Measurements from ENCODE around the gene NUDT5. TPM values are rescaled to one million over a fixed set of nuclear protein-coding genes. Genes with fewer than 3 reads are reported as not detected.
"Not testable (repeated sequence)": the region's sequence is repeated elsewhere in the genome, so short reads cannot be mapped to it uniquely, and the experiment has no call there.

NUDT5 gene
- 108 TPM for polyA plus RNA-seq (2013, experiment 1 of 2)
- 104 TPM for polyA plus RNA-seq (2013, experiment 2 of 2)

GRCh38 chr10:12195603-12196506 lies at the start of gene NUDT5, which contains the start of gene CDC123:
Gene NUDT5 (minus strand): TSS chr10:12195891. CDS start chr10:12186291, 9,600 bp downstream.
Gene CDC123 (plus strand): TSS chr10:12196188. CDS start chr10:12196246, 58 bp downstream.
- H3K36me3 ChIP-seq (ENCODE audit: control insufficient read depth, insufficient read depth, low read length): peaks cover 38% of the 10 kb centered on the region
- WGBS, 2 experiments (ENCODE audit: insufficient coverage in 2 of 2): 0% methylated on average over 45 to 47 of the region's 62 CpGs
- H3K9me3 ChIP-seq (ENCODE audit: control insufficient read depth, low read length): no peaks in the 10 kb centered on the region
- H3K27ac ChIP-seq (ENCODE audit: low read depth, low read length, severe bottlenecking): peak within 1 kb of the TSS; percentile 74
- H3K4me1 ChIP-seq (ENCODE audit: control insufficient read depth, insufficient read depth, low read length, poor library complexity, severe bottlenecking): peaks cover 9% of the 10 kb centered on the region
- H3K4me3 ChIP-seq (ENCODE audit: extremely low read depth, insufficient read depth, low read length, poor library complexity, severe bottlenecking): peak within 1 kb of the TSS; percentile 99

DNA sequence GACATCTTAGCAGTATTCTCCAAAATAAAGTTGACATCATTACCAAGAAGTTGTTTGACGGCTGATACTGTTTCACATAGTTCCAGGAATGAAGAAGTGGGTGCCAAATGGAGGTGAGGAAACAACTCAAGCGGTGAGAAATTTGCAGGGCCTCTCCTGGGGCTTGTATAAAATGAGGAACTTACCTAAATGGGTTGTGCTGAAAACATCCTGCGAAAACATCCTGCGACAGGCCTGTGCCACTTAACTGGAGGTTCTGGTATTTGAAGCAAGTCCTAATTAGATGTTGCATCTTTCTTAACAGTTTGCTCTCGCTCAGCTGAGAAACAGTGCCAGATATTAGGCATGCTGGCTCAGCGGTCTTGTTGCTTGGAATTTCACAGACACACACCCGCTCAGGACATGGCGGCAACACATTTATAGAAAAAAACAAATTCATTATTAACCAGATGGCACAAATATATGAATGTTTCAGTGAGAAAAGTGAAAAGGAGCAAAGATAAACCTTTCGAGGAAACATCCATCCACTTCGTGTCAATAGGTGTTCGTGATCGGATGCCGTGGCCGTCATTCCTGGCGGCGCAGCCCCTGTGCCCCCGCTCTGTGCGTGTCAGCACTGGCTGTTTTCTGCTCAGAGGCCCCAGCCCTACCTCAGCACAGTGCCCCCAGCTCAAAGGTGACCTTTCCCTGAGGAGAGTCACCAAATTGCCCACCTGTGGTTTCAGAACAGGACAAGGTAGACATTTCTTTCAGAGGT lies 48.4 kb upstream of the NUDT5 start:
- no peak overlapping the region for H3K27ac ChIP-seq (ENCODE audit: low read depth, low read length, severe bottlenecking)
- H3K4me1 ChIP-seq (ENCODE audit: control insufficient read depth, insufficient read depth, low read length, poor library complexity, severe bottlenecking): no peaks in the 10 kb centered on the region
- H3K36me3 ChIP-seq (ENCODE audit: control insufficient read depth, insufficient read depth, low read length): peaks cover 90% of the 10 kb centered on the region
- H3K4me3 ChIP-seq (ENCODE audit: extremely low read depth, insufficient read depth, low read length, poor library complexity, severe bottlenecking): no peak overlapping the region
- WGBS, 2 experiments (ENCODE audit: insufficient coverage in 2 of 2): 97 to 99% methylated on average over 15 of the region's 18 CpGs
- no peaks in the 10 kb centered on the region for H3K9me3 ChIP-seq (ENCODE audit: control insufficient read depth, low read length)

GRCh38 chr10:12241810-12242529 lies 46.3 kb upstream of the NUDT5 start:
- no peaks in the 10 kb centered on the region for H3K4me1 ChIP-seq (ENCODE audit: control insufficient read depth, insufficient read depth, low read length, poor library complexity, severe bottlenecking)
- peaks cover 89% of the 10 kb centered on the region for H3K36me3 ChIP-seq (ENCODE audit: control insufficient read depth, insufficient read depth, low read length)
- H3K27ac ChIP-seq (ENCODE audit: low read depth, low read length, severe bottlenecking): peak overlapping the region; percentile 29
- H3K4me3 ChIP-seq (ENCODE audit: extremely low read depth, insufficient read depth, low read length, poor library complexity, severe bottlenecking): no peak overlapping the region
- 96 to 97% methylated on average over 16 to 18 of the region's 19 CpGs for WGBS, 2 experiments (ENCODE audit: insufficient coverage in 2 of 2)
- no peaks in the 10 kb centered on the region for H3K9me3 ChIP-seq (ENCODE audit: control insufficient read depth, low read length)

GRCh38 chr10:12238821-12239220 lies 43.1 kb upstream of the NUDT5 start:
- H3K27ac ChIP-seq (ENCODE audit: low read depth, low read length, severe bottlenecking): no peak overlapping the region
- no peak overlapping the region for H3K4me3 ChIP-seq (ENCODE audit: extremely low read depth, insufficient read depth, low read length, poor library complexity, severe bottlenecking)
- peaks cover 17% of the 10 kb centered on the region for H3K4me1 ChIP-seq (ENCODE audit: control insufficient read depth, insufficient read depth, low read length, poor library complexity, severe bottlenecking)
- 90 to 92% methylated on average over 6 to 7 of the region's 8 CpGs for WGBS, 2 experiments (ENCODE audit: insufficient coverage in 2 of 2)
- peaks cover 86% of the 10 kb centered on the region for H3K36me3 ChIP-seq (ENCODE audit: control insufficient read depth, insufficient read depth, low read length)
- no peaks in the 10 kb centered on the region for H3K9me3 ChIP-seq (ENCODE audit: control insufficient read depth, low read length)

- Histone ChIP-seq H3K4me3 (ENCODE audit: extremely low read depth, insufficient read depth, low read length, poor library complexity, severe bottlenecking) (no peak overlapping the region), H3K9me3 (ENCODE audit: control insufficient read depth, low read length) (no peaks in the 10 kb centered on the region), H3K27ac (ENCODE audit: low read depth, low read length, severe bottlenecking) (no peak overlapping the region), H3K4me1 (ENCODE audit: control insufficient read depth, insufficient read depth, low read length, poor library complexity, severe bottlenecking) (peaks cover 17% of the 10 kb centered on the region), H3K36me3 (ENCODE audit: control insufficient read depth, insufficient read depth, low read length) (peaks cover 84% of the 10 kb centered on the region)
- 84 to 89% methylated on average over 6 to 7 of the region's 13 CpGs for WGBS, 2 experiments (ENCODE audit: insufficient coverage in 2 of 2)
These were observed 41.9 kb upstream of the NUDT5 start for GRCh38 chr10:12237265-12238220.

GRCh38 chr10:12235796-12236195 lies 40.1 kb upstream of the NUDT5 start:
- Histone ChIP-seq H3K4me1 (ENCODE audit: control insufficient read depth, insufficient read depth, low read length, poor library complexity, severe bottlenecking) (peaks cover 17% of the 10 kb centered on the region), H3K9me3 (ENCODE audit: control insufficient read depth, low read length) (no peaks in the 10 kb centered on the region), H3K27ac (ENCODE audit: low read depth, low read length, severe bottlenecking) (peak overlapping the region; percentile 36), H3K36me3 (ENCODE audit: control insufficient read depth, insufficient read depth, low read length) (peaks cover 83% of the 10 kb centered on the region), H3K4me3 (ENCODE audit: extremely low read depth, insufficient read depth, low read length, poor library complexity, severe bottlenecking) (no peak overlapping the region)
- WGBS, 2 experiments (ENCODE audit: insufficient coverage in 2 of 2): 89 to 97% methylated on average over 4 of the region's 4 CpGs

DNA sequence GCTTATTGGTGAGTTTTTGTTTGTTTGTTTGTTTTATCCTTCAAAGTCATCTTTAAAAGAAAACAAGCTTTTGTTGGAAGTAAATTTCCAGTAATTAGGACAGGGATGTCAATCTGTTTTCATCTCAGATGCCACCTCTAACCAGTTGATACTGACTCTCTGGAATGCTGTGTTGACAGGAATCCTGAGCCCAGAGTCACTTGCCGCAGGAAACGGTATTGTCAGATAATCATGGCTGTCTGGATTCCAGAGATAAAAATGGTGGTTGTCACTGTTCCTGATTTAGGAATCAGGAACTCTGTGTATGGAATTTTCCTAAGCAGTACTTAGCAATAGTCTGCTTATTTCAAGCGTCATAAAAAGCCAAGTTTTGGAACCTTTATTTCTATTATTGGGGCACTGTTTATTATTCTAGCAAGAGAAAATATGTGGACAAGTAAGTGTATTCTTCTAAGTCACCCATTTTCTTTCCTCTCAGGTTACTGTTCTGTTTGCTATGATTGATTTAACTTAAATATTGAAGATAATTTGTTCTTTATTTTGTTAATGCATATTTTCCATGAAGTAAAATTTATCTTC lies 39.5 kb upstream of the NUDT5 start:
- 60 to 90% methylated on average over 1 to 2 of the region's 3 CpGs for WGBS, 2 experiments (ENCODE audit: insufficient coverage in 2 of 2)
- Histone ChIP-seq H3K9me3 (ENCODE audit: control insufficient read depth, low read length) (no peaks in the 10 kb centered on the region), H3K4me3 (ENCODE audit: extremely low read depth, insufficient read depth, low read length, poor library complexity, severe bottlenecking) (no peak overlapping the region), H3K36me3 (ENCODE audit: control insufficient read depth, insufficient read depth, low read length) (peaks cover 83% of the 10 kb centered on the region), H3K4me1 (ENCODE audit: control insufficient read depth, insufficient read depth, low read length, poor library complexity, severe bottlenecking) (peaks cover 17% of the 10 kb centered on the region), H3K27ac (ENCODE audit: low read depth, low read length, severe bottlenecking) (peak overlapping the region; percentile 36)

GRCh38 chr10:12234687-12235086 lies 39.0 kb upstream of the NUDT5 start:
- not testable (repeated sequence) for H3K9me3 ChIP-seq (ENCODE audit: control insufficient read depth, low read length); H3K4me3 ChIP-seq (ENCODE audit: extremely low read depth, insufficient read depth, low read length, poor library complexity, severe bottlenecking)
- 100% methylated on average over 2 to 4 of the region's 5 CpGs for WGBS, 2 experiments (ENCODE audit: insufficient coverage in 2 of 2)
- H3K36me3 ChIP-seq (ENCODE audit: control insufficient read depth, insufficient read depth, low read length): peaks cover 86% of the 10 kb centered on the region
- H3K4me1 ChIP-seq (ENCODE audit: control insufficient read depth, insufficient read depth, low read length, poor library complexity, severe bottlenecking): peaks cover 17% of the 10 kb centered on the region
- H3K27ac ChIP-seq (ENCODE audit: low read depth, low read length, severe bottlenecking): peak overlapping the region; percentile 36

DNA sequence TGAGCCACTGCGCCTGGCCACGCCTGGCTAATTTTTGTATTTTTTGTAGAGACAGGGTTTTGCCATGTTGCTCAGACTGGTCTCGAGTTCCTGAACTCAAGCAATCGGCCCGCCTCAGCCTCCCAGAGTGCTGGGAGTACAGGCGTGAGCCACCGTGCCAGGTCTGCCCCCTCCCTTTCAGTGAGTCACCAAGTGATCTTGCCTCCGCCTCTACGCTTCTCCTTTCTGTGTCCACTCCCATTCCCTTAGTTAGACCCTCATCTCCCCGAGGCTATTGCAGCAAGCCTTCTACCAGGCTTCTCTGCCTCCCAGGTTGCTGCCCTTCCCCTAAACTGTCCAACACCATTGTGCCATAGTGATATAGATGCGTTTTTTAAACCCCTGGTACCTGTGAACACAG lies 33.2 kb upstream of the NUDT5 start:
- 94 to 97% methylated on average over 10 to 11 of the region's 11 CpGs for WGBS, 2 experiments (ENCODE audit: insufficient coverage in 2 of 2)
- peaks cover 81% of the 10 kb centered on the region for H3K36me3 ChIP-seq (ENCODE audit: control insufficient read depth, insufficient read depth, low read length)
- no peak overlapping the region for H3K27ac ChIP-seq (ENCODE audit: low read depth, low read length, severe bottlenecking)
- peaks cover 4% of the 10 kb centered on the region for H3K9me3 ChIP-seq (ENCODE audit: control insufficient read depth, low read length)
- H3K4me3 ChIP-seq (ENCODE audit: extremely low read depth, insufficient read depth, low read length, poor library complexity, severe bottlenecking): no peak overlapping the region
- H3K4me1 ChIP-seq (ENCODE audit: control insufficient read depth, insufficient read depth, low read length, poor library complexity, severe bottlenecking): no peaks in the 10 kb centered on the region

Data from mesodermal cell (in vitro differentiated cells).